ENCODE results near the gene STARD5. TPM values are rescaled to one million over a fixed set of nuclear protein-coding genes. Genes with fewer than 3 reads are reported as not detected.

Gene STARD5
- total and polyA plus RNA-seq, 2 of the 8 experiments (the other 6 are each of a cell fraction or from before 2014, with no cell fraction given) = 5.5 to 10.4 TPM

- TF ChIP-seq CHD7 (IDR thresholded peaks at IDR 0.05; ENCODE audit: insufficient replicate concordance, low read length) (no peak), ATF2 (IDR thresholded peaks at IDR 0.05; ENCODE audit: low read length) (no peak), CHD1 (IDR thresholded peaks at IDR 0.05; ENCODE audit: low read depth, low read length) (no peak)
Measured at GRCh38 chr15:81373176-81373575, 49.2 kb upstream of the STARD5 start (continued).

All from H1 (cell line).